ENCODE data around the gene S100A2. TPM values are rescaled to one million over a fixed set of nuclear protein-coding genes. Genes with fewer than 3 reads are reported as not detected.

Gene S100A2
- total and polyA plus RNA-seq, 2 of the 8 experiments (the other 6 are each of a cell fraction or from before 2014, with no cell fraction given): 0.86 TPM; not detected in 1

GRCh38 chr1:153543736-153544135, 21.9 kb downstream of the S100A2 start:
- no peak overlapping the region for H3K4me3 ChIP-seq (ENCODE audit: extremely low read depth in 1 of 4, insufficient read depth in 2 of 4, low read depth in 3 of 4, low read length in 4 of 4)
- no peak overlapping the region for H4K91ac ChIP-seq (replicated peaks; ENCODE audit: insufficient read length, low read length)
- H3K18ac ChIP-seq (ENCODE audit: extremely low read depth, low read length): no peak overlapping the region
- TF ChIP-seq POLR2AphosphoS5 (IDR thresholded peaks at IDR 0.05; ENCODE audit: low read depth, low read length) (no peak), RBBP5 (IDR thresholded peaks at IDR 0.05; ENCODE audit: borderline replicate concordance, low read depth, low read length) (no peak), GABPA (IDR thresholded peaks at IDR 0.05; ENCODE audit: borderline replicate concordance, insufficient read depth, low read length) (no peak), GTF2F1 (IDR thresholded peaks at IDR 0.05; ENCODE audit: borderline replicate concordance, low read depth, low read length) (no peak), SP2 (IDR thresholded peaks at IDR 0.05; ENCODE audit: low read length) (no peak), YY1 (IDR thresholded peaks at IDR 0.05; ENCODE audit: low read depth, low read length) (no peak), SAP30 (IDR thresholded peaks at IDR 0.05; ENCODE audit: insufficient read depth, insufficient replicate concordance, low read length) (no peak), RNF2 (IDR thresholded peaks at IDR 0.05; ENCODE audit: borderline replicate concordance, low read depth, low read length, missing control alignments, poor library complexity, severe bottlenecking) (no peak), JUN (IDR thresholded peaks at IDR 0.05; ENCODE audit: low read depth, low read length) (no peak)
- no peak overlapping the region for H4K8ac ChIP-seq (ENCODE audit: extremely low read depth, insufficient read depth, low read length)
- no peak overlapping the region for H2BK15ac ChIP-seq (ENCODE audit: low read length)
- no peak overlapping the region for H4K5ac ChIP-seq (ENCODE audit: insufficient read length, low read depth, low read length)
- H2AK5ac ChIP-seq (ENCODE audit: low read depth, low read length): no peak overlapping the region
- H3K79me2 ChIP-seq (ENCODE audit: control insufficient read depth in 1 of 2, insufficient read depth in 2 of 2, low read length in 2 of 2): no peaks in the 10 kb centered on the region
- H3K4ac ChIP-seq (replicated peaks; ENCODE audit: insufficient read length, low read depth, low read length): no peak overlapping the region
- H3K27me3 ChIP-seq (replicated peaks in 1 of 4; ENCODE audit: control insufficient read depth in 3 of 4, extremely low read depth in 1 of 4, insufficient read depth in 3 of 4, low read length in 3 of 4): no peaks in the 10 kb centered on the region; a peak in 2 of 7 replicates
- no peak overlapping the region for H2BK5ac ChIP-seq (ENCODE audit: low read depth, low read length)
- no peaks in the 10 kb centered on the region for H3K36me3 ChIP-seq (ENCODE audit: control insufficient read depth in 2 of 4, insufficient read depth in 4 of 4, low read length in 3 of 4)
- DNase-seq (ENCODE audit: low read depth in 1 of 2, low spot score in 2 of 2): no peak
- H3K23me2 ChIP-seq (ENCODE audit: low read depth, low read length): peaks cover 6% of the 10 kb centered on the region
- H3K9me3 ChIP-seq (ENCODE audit: insufficient read depth in 2 of 2, low read depth in 1 of 2, low read length in 1 of 2): no peaks in the 10 kb centered on the region
- H3K23ac ChIP-seq (ENCODE audit: insufficient read length): no peak overlapping the region
- no peak for FAIRE-seq
- no peak overlapping the region for H3K56ac ChIP-seq (replicated peaks; ENCODE audit: insufficient read length, low read depth, low read length)
- no peak overlapping the region for H2BK20ac ChIP-seq (ENCODE audit: low read length)
- no peak overlapping the region for H3K14ac ChIP-seq (ENCODE audit: insufficient read length)
- H2BK12ac ChIP-seq (ENCODE audit: low read depth, low read length): no peak overlapping the region
- H3K4me1 ChIP-seq (replicated peaks in 1 of 4; ENCODE audit: control insufficient read depth in 3 of 4, insufficient read depth in 4 of 4, low read length in 3 of 4): peaks cover 4 to 29% (median 20%) of the 10 kb centered on the region in 4 experiments
- no peak overlapping the region for H2AFZ ChIP-seq (ENCODE audit: low read length)
- CTCF ChIA-PET (ENCODE audit: partially characterized antibody): interaction anchor here (0.7 to 12.9 kb wide), 10 partner anchors 8 to 855 kb away, joined by 3 to 165 read pairs (median 6); partner anchors contain the start of genes S100A1, S100A13, S100A5 and S100A6
- H3K4me2 ChIP-seq (ENCODE audit: insufficient read depth in 1 of 2, low read depth in 2 of 2, low read length in 2 of 2): peak overlapping the region in 1 of 2 experiments; percentile 46; a peak in 2 of 4 replicates
- H3K9ac ChIP-seq (replicated peaks in 1 of 4; ENCODE audit: extremely low read depth in 1 of 4, low read depth in 3 of 4, low read length in 3 of 4): no peak overlapping the region
- no peaks in the 10 kb centered on the region for H3K79me1 ChIP-seq (ENCODE audit: low read depth, low read length)
- H2BK120ac ChIP-seq (replicated peaks; ENCODE audit: low read depth, low read length): no peak overlapping the region
- 93% methylated on average over 4 of the region's 4 CpGs; no CpG with 5 or more reads in 1 of the 2 experiments for WGBS, 2 experiments (ENCODE audit: extremely low coverage in 1 of 2, insufficient coverage in 1 of 2, insufficient read length in 1 of 2, insufficient replicate concordance in 2 of 2, low coverage in 1 of 2, low lambda C conversion rate in 2 of 2, missing lambda C conversion rate in 1 of 2)
- no peaks in the 10 kb centered on the region for H4K20me1 ChIP-seq (replicated peaks in 1 of 2; ENCODE audit: control insufficient read depth in 1 of 2, insufficient read depth in 2 of 2, low read length in 2 of 2)
- POLR2A ChIA-PET (ENCODE audit: partially characterized antibody): interaction anchor here (2.1 to 2.4 kb wide), 2 partner anchors 22 to 24 kb away, joined by 7 to 9 read pairs; partner anchors contain the start of gene S100A2
- H3K27ac ChIP-seq (ENCODE audit: low read depth, low read length): no peak overlapping the region
